H54 (cell line): Measurements from ENCODE around the gene PRR33.

ENCODE experiments used
- DNase-seq: peaks from one replicate; pipeline ENCODE4 v3.0.0; 2011; ENCODE audit warnings: low spot score, mixed read lengths; ENCODE audit not compliant: insufficient read length
- FAIRE-seq: peaks from 3 replicates; lab custom pipeline; 2011; peaks lifted over from hg19 to GRCh38; lab: Jason Lieb, UNC
- POLR2A ChIP-seq: IDR thresholded peaks from 2 replicates; pipeline ENCODE4 v1.6.1; 2011; ENCODE audit warnings: low read depth, mild to moderate bottlenecking, low read length

PRR33 gene

GRCh38 chr11:1916132-1916985 is 24.7 kb upstream of the PRR33 start:
- FAIRE-seq (no peak), DNase-seq (no peak)

GRCh38 chr11:1915795-1916131 is 24.1 kb upstream of the PRR33 start:
- no peak for TF ChIP-seq POLR2A
- DNase-seq (no peak), FAIRE-seq (no peak)

More at GRCh38 chr11:1916132-1916985, 24.7 kb upstream of the PRR33 start:
- no peak for TF ChIP-seq POLR2A

- FAIRE-seq: no peak
- no peak for TF ChIP-seq POLR2A
Observed at GRCh38 chr11:1913271-1914060, 21.8 kb upstream of the PRR33 start.

GRCh38 chr11:1912289-1912878 is 20.7 kb upstream of the PRR33 start:
- FAIRE-seq (no peak), DNase-seq (no peak)
- no peak for TF ChIP-seq POLR2A

More at GRCh38 chr11:1913271-1914060, 21.8 kb upstream of the PRR33 start:
- no peak for DNase-seq

- DNase-seq (no peak), FAIRE-seq (no peak)
- TF ChIP-seq POLR2A: no peak
Observed at GRCh38 chr11:1909524-1909923, 17.8 kb upstream of the PRR33 start.

- no peak for DNase-seq
- no peak for FAIRE-seq
- no peak for TF ChIP-seq POLR2A
Observed at GRCh38 chr11:1908618-1909017, 16.9 kb upstream of the PRR33 start.

GRCh38 chr11:1906611-1907423 is 15.1 kb upstream of the PRR33 start:
- FAIRE-seq: no peak
- no peak for DNase-seq
- no peak for TF ChIP-seq POLR2A

DNA sequence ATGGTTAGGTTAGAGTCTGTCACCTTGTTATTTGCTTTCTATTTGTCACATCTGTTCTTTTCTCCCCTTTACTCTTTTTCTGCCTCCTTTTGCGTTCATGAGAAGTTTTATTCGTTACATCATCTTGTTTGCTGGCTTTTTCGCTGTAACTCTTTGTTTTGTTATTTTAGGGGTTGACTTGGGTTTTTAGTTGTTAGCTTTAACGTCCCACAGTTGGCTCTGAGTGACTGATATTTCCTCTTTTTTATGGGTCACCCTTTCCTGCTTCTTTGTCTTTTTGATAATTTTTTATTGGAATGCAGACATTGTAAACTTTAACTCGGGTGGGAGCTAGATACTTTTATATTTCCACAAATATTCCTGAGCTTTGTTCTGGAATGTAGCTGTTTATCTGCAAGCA is 14.5 kb upstream of the PRR33 start:
- no peak for TF ChIP-seq POLR2A
- DNase-seq (no peak), FAIRE-seq (no peak)

GRCh38 chr11:1899686-1900085 is 8.0 kb upstream of the PRR33 start:
- TF ChIP-seq POLR2A: no peak
- DNase-seq: no peak
- no peak for FAIRE-seq

DNA sequence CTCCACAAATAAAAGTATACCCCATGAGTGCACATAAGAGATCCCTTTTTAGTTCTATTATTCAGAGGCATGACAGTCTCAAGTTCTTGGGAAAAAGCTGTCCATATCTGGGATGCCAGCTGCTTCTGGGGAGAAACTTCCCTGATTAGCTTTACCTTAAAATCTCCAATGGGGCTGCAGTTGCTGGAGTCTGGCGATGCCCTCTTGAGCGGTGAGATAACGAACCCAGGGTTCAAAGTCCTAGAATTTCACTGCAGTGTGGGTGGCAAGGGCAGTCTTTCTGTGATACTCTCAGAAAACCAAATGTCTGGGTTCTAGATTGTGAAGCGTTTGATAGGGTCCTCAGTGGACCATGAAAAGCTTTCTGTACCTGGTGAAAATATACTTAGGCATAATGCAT is 7.4 kb upstream of the PRR33 start:
- TF ChIP-seq POLR2A: no peak
- no peak for FAIRE-seq
- DNase-seq: no peak

GRCh38 chr11:1896923-1897322 is 5.2 kb upstream of the PRR33 start:
- DNase-seq (no peak), FAIRE-seq (no peak)
- TF ChIP-seq POLR2A: no peak

GRCh38 chr11:1896468-1896867 is 4.8 kb upstream of the PRR33 start:
- FAIRE-seq: no peak
- DNase-seq: no peak
- no peak for TF ChIP-seq POLR2A

DNA sequence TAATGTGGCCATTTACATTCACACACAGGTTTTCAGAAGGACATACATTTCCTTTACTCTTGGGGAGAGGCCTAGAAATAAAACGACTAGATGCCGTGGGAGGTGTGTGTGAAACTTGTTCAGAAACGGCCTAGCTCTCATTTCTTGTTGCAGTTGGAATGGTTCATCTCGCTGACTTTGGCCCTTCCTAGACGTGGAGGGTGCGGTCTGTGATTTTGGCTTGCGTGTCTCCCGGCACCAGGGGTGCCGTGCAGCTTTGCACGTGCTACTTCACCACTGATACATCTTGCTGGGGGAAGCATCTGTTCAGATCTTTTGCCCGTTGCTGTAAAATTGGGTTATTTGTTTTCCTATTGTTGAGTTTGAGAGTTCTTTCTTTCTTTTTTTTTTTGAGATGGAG is 3.1 kb upstream of the PRR33 start:
- DNase-seq (no peak), FAIRE-seq (no peak)
- no peak for TF ChIP-seq POLR2A
